NCI-H460 (cell line): ENCODE data around the gene ADAMTS13. TPM values are rescaled to one million over a fixed set of nuclear protein-coding genes. Genes with fewer than 3 reads are reported as not detected.
"Not testable (repeated sequence)": the region's sequence is repeated elsewhere in the genome, so short reads cannot be mapped to it uniquely, and the experiment has no call there.

Experiments used
- DNase-seq: peaks from one replicate; pipeline ENCODE4 v3.0.0-alpha.2; 2016; ENCODE audit warnings: low read depth; ENCODE audit errors: extremely low read depth
- total RNA-seq: library from RNA; depleted of rRNA; stranded (reverse); fragments of >200 nt; shearing (Covaris generic); gene quantifications from 2 replicates; pipeline ENCODE4 v1.2.3, GENCODE V29; 2014

ADAMTS13 gene
- total RNA-seq, 1 experiment from 2014 or later: 0.40 TPM

- no peak for DNase-seq
Observed at GRCh38 chr9:133390713-133391112, 31.5 kb upstream of the ADAMTS13 start.

DNA sequence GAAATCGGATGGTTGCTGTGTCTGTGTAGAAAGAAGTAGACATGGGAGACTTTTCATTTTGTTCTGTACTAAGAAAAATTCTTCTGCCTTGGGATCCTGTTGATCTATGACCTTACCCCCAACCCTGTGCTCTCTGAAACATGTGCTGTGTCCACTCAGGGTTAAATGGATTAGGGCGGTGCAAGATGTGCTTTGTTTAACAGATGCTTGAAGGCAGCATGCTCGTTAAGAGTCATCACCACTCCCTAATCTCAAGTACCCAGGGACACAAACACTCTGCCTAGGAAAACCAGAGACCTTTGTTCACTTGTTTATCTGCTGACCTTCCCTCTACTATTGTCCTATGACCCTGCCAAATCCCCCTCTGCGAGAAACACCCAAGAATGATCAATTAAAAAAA, 30.7 kb upstream of the ADAMTS13 start:
- not testable (repeated sequence) for DNase-seq

DNA sequence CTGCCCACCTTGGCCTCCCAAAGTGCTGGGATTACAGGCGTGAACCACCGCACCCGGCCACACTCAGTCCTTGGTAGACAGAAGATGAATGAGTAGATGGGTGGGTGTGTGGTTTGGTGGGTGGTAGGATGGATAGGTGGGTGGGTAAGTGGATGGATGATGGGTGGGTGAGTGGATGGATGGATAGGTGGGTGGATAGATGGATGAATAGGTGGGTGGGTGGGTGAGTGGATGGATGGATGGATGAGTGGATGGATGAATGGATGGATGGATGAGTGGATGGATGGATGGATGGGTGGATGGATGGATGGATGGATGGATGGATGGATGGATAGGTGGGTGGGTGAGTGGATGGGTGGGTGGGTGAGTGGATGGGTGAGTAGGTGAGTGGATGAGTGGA, 29.9 kb upstream of the ADAMTS13 start:
- DNase-seq: not testable (repeated sequence)

- no peak for DNase-seq
Observed at GRCh38 chr9:133393399-133393798, 28.8 kb upstream of the ADAMTS13 start.

- DNase-seq: no peak
Observed at GRCh38 chr9:133394687-133395271, 27.4 kb upstream of the ADAMTS13 start.

DNA sequence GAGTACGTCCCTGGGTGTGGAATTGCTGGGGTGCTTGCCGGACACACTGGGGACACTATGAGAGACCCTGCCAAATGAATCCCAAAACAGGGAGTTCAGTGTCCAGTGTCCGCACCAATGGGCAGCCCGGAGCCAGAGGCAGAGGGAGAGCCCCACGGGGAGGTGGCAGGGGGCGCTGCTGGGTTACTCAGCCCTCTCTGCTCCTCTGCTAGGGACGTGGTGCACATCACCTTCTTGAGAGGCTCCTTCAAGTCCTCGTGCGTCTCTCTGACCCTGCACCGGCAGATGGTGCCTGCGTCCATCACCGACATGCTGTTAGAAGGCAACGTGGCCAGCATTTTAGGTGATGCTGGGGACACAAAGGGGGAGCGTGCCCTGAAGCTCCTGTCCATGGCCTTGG, 25.2 kb upstream of the ADAMTS13 start:
- no peak for DNase-seq

- DNase-seq: no peak
Observed at GRCh38 chr9:133397370-133397769, 24.8 kb upstream of the ADAMTS13 start.

- DNase-seq: no peak
Observed at GRCh38 chr9:133397895-133398294, 24.3 kb upstream of the ADAMTS13 start.

DNA sequence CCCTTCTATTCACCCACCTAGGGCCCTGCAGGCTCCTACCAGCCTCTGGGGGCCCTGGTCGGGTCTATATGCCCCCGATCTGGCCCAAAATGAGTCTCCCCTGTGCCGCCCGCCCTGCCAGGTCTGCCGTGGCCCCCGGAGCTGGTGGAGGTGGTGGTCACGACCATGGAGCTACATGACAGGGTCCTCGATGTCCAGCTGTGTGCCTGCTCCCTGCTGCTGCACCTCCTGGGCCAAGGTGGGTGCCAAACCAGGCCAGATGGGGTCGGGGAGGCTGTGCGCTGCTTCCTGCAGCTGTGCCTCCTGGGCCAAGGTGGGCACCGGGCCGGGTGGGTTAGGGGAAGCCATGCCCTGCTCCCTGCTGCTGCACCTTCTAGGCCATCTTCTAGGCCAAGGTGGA, 21.9 kb upstream of the ADAMTS13 start:
- no peak for DNase-seq

DNA sequence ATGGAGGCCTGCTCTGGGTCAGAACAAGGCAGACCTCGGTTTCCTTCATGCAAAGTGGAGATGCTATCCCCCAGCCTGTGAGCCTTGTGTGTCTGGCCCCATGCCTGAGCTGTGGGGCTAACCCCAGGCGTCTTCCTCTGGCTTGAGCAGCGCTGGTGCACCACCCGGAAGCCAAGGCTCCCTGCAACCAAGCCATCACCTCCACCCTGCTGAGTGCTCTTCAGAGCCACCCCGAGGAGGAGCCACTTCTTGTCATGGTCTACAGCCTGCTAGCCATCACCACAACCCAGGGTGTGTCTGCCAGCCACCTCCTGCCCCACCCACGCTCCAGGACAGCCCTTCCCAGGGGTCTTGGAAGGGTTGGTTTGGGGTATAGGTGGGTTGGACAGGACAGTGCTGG, 20.6 kb upstream of the ADAMTS13 start:
- DNase-seq: no peak

DNA sequence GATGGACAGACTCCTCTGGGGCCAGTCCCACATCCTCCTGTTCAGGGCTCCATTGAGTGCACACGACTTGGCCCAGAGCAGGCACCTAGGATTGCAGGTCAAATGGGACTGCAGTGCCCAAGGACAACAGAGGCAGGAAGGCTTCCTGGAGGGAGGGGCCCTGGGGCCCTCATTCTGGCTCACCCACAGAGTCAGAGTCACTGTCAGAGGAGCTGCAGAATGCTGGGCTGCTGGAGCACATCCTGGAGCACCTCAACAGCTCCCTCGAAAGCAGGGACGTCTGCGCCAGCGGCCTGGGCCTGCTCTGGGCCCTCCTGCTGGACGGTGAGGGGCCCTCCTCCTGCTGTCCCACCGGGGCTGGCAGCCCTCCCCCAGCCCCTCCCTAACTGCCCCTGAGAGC, 19.5 kb upstream of the ADAMTS13 start:
- DNase-seq: no peak

DNA sequence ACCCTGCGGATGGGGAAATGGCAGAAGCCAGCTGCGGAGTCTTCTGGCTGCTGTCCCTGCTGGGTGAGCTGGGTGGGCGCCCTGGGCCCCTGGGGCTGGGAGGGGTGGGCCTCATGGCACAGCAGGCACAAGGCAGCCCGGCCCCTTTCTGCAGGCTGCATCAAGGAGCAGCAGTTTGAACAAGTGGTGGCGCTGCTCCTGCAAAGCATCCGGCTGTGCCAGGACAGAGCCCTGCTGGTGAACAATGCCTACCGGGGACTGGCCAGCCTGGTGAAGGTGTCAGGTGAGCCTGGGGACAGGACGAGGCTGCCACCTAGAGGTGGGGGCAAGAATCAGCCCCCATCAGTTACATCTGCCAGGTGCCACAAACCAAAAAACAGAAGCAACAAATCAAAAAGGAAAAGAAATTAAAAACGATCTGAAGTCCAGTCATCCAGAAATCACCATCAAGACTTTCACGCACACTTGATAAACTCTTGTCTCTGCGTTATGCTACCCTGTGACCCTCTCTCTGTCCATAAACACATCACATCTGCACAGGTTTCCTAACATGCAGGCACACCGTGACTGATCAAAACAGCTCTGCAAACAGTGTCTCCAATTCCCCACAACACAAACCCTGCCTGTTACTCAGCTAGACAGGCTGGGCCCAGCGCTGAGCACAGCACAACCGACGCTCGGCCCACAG, 18.3 kb upstream of the ADAMTS13 start:
- peak; percentile 21 for DNase-seq

GRCh38 chr9:133404454-133405002, 17.6 kb upstream of the ADAMTS13 start:
- DNase-seq: no peak

DNA sequence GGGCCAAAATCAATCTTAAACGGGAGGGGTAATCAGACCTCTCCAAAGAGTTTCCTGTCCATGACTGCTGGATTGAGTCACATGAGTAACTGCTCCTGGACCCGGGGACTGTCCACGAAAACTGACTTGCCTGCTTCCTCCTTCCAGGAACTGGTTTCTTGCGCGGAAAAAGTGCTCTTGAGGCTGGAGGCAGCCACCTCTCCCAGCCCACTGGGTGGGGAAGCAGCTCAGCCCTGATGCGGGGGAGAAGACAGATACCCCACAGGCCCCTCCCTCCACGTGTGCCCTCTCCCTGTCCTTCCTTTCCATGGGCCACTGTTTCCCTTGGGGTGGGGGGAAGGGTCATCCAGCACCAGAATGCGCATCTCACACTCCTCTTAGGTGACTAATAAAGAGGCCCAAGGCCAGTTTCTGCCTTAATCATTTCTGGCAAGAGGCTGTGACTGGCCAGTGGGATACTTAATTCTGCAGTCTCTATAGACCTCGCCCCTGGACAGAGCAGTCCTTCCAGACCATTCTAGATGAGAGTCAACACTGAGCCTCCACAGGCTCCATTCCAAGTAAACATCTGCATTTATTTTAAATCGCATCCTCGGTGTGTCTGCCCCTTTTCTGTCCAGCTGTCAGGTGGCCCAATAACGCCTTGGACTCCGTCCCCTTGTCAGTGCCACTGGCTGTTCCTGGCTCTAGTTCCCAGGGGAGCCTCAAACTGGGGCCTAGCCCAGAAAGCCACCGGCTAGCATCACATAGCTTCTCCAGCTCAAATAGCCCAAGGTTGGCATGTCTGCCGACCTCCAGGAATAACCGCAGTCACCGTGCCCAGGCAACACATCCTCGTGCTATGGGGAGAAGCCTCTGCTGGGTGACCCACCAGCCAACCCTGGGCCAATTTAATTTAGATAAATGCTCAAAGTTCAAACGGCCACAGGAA, 16.4 kb upstream of the ADAMTS13 start:
- no peak for DNase-seq

DNA sequence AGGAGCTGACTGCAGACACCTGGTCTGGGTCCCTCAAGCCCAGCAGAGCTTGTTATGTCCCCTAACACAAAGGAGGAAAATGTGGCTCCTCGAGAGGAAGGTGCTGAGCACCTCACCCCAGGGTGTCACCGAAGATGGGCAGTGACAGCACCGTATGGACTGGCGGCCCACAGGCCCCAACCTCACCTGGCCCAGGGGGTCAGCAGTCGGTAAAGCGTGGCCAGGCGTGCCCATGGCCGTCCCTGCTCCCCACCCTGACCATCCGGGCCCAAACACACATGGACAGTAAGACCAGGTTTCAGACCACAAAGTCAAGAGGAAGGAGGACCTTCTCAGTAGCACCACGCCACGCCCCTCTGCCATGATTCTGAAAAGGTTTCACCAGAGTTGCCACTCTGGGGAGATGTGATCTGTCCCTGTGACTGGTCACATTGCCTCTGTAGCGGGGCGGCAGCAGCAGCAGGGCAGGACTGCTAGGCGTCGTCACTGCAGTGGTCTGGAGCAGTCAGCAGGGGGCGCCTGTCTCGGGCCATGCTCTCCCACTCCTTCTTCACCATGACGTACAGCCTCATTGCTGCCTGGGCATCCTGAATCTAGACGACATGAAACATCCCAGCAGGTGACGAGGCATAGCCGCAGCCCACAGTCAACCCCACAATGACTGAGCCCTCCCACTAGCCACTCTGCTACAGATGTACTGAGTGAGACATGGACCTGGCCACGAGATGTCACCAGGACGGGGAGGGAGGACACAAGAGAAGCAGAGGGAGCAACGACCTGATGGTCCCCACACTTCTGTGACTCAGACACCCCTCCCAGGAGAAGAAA, 15.5 kb upstream of the ADAMTS13 start:
- peak; percentile 69 for DNase-seq

GRCh38 chr9:133408042-133408441, 14.1 kb upstream of the ADAMTS13 start:
- no peak for DNase-seq

DNA sequence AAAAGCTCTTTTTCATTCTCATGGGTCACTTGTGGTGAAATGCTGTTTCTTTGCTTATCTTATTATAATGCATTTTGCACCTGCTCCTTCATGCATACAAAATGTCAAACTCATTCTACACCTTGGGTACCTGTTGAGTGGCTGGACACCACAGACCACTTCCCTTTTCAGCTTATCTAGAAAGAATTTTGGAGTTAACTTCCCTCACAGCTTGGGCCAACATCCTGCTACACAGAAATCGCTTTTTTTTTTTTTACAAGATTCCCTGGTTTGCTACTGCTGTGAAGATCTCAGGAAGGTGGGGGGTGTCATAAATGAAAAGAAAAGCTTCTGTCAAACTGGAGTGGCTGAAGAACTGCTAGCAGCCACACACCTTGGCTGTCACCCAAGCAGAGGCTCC, 7.0 kb upstream of the ADAMTS13 start:
- no peak for DNase-seq

GRCh38 chr9:133417541-133418461, 4.4 kb upstream of the ADAMTS13 start, which contains the start of gene REXO4:
Gene REXO4 (minus strand): TSS chr9:133418010. CDS start chr9:133417844, 166 bp downstream.
- peak; percentile 73 for DNase-seq

GRCh38 chr9:133419005-133419404, 3.2 kb upstream of the ADAMTS13 start:
- DNase-seq: no peak
